Measurements from ENCODE around the gene CCDC85A.

DNA sequence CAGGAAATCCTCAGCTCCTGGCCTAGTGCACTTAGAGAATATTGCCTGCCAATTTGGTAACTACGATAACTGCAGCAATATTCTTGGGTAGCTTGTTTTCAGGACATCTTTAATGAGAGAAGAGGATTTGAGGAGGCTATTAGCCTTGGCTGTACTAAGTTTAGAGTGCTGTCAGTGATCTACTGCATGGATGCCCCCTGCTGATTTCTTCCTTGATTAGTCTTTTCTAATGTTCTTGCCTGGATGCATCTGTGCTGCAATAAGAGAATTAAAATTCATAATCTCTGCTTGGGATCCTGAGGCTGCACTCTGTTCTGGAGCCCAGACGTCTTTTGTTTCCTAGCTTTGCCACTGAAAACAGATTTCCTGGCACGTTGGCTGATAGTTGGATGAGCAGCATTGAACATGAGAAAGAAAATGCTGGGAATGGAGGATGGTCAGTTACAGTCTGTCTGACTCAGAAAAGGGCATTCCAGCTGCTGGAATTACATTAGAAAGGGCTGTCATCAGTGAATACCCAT is 115.4 kb downstream of the CCDC85A start:
- TF ChIP-seq ZFP3 (CRISPR knock-in tag; IDR thresholded peaks at IDR 0.05), result no peak
- no peak for TF ChIP-seq CSDC2 (CRISPR knock-in tag; IDR thresholded peaks at IDR 0.05)
- TF ChIP-seq ZFP30 (CRISPR knock-in tag; IDR thresholded peaks at IDR 0.05), result no peak
- no peak for TF ChIP-seq OSR1 (CRISPR knock-in tag; IDR thresholded peaks at IDR 0.05)
- TF ChIP-seq, protein P1, sequence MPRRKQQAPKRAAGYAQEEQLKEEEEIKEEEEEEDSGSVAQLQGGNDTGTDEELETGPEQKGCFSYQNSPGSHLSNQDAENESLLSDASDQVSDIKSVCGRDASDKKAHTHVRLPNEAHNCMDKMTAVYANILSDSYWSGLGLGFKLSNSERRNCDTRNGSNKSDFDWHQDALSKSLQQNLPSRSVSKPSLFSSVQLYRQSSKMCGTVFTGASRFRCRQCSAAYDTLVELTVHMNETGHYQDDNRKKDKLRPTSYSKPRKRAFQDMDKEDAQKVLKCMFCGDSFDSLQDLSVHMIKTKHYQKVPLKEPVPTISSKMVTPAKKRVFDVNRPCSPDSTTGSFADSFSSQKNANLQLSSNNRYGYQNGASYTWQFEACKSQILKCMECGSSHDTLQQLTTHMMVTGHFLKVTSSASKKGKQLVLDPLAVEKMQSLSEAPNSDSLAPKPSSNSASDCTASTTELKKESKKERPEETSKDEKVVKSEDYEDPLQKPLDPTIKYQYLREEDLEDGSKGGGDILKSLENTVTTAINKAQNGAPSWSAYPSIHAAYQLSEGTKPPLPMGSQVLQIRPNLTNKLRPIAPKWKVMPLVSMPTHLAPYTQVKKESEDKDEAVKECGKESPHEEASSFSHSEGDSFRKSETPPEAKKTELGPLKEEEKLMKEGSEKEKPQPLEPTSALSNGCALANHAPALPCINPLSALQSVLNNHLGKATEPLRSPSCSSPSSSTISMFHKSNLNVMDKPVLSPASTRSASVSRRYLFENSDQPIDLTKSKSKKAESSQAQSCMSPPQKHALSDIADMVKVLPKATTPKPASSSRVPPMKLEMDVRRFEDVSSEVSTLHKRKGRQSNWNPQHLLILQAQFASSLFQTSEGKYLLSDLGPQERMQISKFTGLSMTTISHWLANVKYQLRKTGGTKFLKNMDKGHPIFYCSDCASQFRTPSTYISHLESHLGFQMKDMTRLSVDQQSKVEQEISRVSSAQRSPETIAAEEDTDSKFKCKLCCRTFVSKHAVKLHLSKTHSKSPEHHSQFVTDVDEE (CRISPR knock-in tag; IDR thresholded peaks at IDR 0.05), result no peak
- TF ChIP-seq, protein P2, sequence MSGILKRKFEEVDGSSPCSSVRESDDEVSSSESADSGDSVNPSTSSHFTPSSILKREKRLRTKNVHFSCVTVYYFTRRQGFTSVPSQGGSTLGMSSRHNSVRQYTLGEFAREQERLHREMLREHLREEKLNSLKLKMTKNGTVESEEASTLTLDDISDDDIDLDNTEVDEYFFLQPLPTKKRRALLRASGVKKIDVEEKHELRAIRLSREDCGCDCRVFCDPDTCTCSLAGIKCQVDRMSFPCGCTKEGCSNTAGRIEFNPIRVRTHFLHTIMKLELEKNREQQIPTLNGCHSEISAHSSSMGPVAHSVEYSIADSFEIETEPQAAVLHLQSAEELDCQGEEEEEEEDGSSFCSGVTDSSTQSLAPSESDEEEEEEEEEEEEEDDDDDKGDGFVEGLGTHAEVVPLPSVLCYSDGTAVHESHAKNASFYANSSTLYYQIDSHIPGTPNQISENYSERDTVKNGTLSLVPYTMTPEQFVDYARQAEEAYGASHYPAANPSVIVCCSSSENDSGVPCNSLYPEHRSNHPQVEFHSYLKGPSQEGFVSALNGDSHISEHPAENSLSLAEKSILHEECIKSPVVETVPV (CRISPR knock-in tag; IDR thresholded peaks at IDR 0.05), result no peak
- no peak for TF ChIP-seq GLIS3 (CRISPR knock-in tag; IDR thresholded peaks at IDR 0.05)
- no peak for TF ChIP-seq ZNF8 (CRISPR knock-in tag; IDR thresholded peaks at IDR 0.05)
- no peak for TF ChIP-seq TCF4 (CRISPR knock-in tag; IDR thresholded peaks at IDR 0.05; ENCODE audit: borderline replicate concordance)

All from SK-N-SH treated with all-trans-retinoic acid at 6 μM for 48 hours (cell line).